CD4-positive, alpha-beta T cell treated with Interleukin-12 subunit alpha and Interleukin-12 subunit beta, for 1 hour (primary cell): ENCODE data around the gene F13B.
"Not testable (repeated sequence)": the region's sequence is repeated elsewhere in the genome, so short reads cannot be mapped to it uniquely, and the experiment has no call there.

Source experiments
- DNase-seq: peaks from one replicate; pipeline ENCODE4 v3.0.0-alpha.2; 2020

F13B gene

GRCh38 chr1:197042676-197043341, 24.3 kb downstream of the F13B start:
- DNase-seq: no peak

GRCh38 chr1:197041486-197042353, 25.3 kb downstream of the F13B start:
- DNase-seq: no peak

GRCh38 chr1:197036861-197037260, 30.2 kb downstream of the F13B start:
- no peak for DNase-seq

- not testable (repeated sequence) for DNase-seq
Observed at GRCh38 chr1:197034631-197035339, 32.3 kb downstream of the F13B start.

GRCh38 chr1:197029749-197030148, 37.3 kb downstream of the F13B start:
- no peak for DNase-seq

GRCh38 chr1:197027359-197027758, 39.7 kb downstream of the F13B start:
- DNase-seq: no peak

GRCh38 chr1:197024460-197024859, 42.6 kb downstream of the F13B start:
- no peak for DNase-seq

- DNase-seq: no peak
Observed at GRCh38 chr1:197021716-197022115, 45.3 kb downstream of the F13B start.

- no peak for DNase-seq
Observed at GRCh38 chr1:197017558-197018146, 49.4 kb downstream of the F13B start.

- no peak for DNase-seq
Observed at GRCh38 chr1:197016751-197017150, 50.3 kb downstream of the F13B start.

- no peak for DNase-seq
Observed at GRCh38 chr1:197013234-197013633, 53.8 kb downstream of the F13B start.

GRCh38 chr1:197011614-197012013, 55.4 kb downstream of the F13B start:
- no peak for DNase-seq

- no peak for DNase-seq
Observed at GRCh38 chr1:197008861-197009260, 58.2 kb downstream of the F13B start.

GRCh38 chr1:197003132-197003531, 63.9 kb downstream of the F13B start:
- DNase-seq: no peak

GRCh38 chr1:197001828-197002227, 65.2 kb downstream of the F13B start:
- no peak for DNase-seq

- DNase-seq: no peak
Observed at GRCh38 chr1:196997423-196997822, 69.6 kb downstream of the F13B start.

- DNase-seq: no peak
Observed at GRCh38 chr1:196993916-196994315, 73.1 kb downstream of the F13B start.

- DNase-seq: not testable (repeated sequence)
Observed at GRCh38 chr1:196991919-196992651, 75.0 kb downstream of the F13B start.
